Kasumi-1 (cell line): Measurements from ENCODE around the gene ASTN1.
"Not testable (repeated sequence)": the region's sequence is repeated elsewhere in the genome, so short reads cannot be mapped to it uniquely, and the experiment has no call there.

Experiments
- DNase-seq, 2 experiments: peaks; one replicate each; lab custom pipeline; 2025; lab: John Stamatoyannopoulos, UW

Gene ASTN1

GRCh38 chr1:177106614-177107365 is 57.7 kb downstream of the ASTN1 start:
- no peak for DNase-seq

DNA sequence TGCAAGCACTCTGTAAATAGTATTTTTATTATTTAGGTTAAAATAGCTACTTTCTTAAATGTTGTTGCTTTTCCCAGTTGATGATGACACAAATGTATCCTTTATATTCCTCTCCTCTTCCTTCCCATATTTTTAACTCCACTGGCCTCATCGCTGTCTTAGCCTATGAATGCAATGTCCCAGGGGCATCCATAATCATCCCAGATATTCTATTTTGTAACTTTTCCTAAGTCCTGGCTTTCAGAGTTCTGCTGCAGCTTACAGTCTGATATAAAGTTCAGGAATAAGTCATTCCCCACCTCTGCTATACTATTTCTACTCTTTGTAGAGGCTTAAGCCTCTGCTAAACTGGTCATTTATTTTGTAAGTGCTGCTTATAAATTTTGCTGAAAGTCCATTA is 58.3 kb downstream of the ASTN1 start:
- no peak for DNase-seq

DNA sequence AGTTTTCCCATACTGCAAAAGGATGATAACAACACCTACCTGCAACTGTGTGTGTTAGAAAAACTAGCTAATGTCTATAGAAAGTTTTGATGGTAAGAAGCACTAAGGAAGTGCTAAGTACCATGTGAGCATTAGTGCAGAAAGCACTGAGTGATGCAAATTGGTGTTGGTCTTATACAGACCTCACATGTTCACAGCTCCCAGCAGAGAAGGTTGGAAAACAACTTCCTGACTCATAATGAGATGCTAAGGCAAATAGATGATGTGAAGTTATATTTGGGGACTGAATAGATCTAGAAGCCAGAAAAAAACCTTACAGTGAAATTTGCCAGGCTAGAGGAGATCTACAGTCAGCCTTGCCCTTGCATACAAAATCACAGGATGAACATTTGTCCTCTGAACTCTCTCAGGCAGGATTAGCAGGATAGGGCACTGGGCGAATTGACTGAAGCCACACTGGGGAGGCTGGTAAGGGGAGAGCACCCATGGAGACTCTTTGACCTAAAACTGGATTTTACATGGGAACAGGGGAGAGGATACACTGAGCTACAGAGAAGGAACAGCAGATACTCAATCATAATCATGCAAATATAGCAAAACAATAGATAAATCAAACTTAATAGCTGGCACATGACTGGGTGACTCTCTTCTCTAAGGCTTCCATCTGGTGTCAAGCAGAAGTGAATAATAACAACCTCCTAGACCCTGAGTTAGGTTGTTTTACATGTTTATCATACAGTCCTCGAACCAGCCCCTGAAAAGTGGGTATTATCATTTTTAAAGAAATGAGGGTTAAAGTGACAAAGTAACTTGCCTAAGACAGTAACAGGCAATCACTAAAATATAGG is 61.3 kb downstream of the ASTN1 start:
- no peak for DNase-seq

DNA sequence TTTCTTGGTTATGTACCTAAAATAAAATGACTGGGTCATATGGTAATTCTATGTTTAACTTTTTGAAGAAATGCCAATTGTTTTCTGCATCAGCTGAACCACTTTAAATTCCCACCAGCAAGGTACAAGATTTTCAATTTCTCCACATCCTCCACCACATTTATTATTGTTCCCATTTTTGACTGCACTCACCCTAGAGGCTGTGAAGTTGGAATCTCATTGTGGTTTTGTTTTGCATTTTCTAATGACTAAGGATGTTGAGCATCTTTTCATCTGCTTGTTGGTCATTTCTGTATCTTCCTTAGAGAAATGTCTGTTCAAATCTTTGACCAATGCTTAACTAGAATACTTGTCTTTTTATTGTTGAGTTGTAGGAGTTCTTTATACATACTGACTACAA is 72.5 kb downstream of the ASTN1 start:
- DNase-seq, result no peak

DNA sequence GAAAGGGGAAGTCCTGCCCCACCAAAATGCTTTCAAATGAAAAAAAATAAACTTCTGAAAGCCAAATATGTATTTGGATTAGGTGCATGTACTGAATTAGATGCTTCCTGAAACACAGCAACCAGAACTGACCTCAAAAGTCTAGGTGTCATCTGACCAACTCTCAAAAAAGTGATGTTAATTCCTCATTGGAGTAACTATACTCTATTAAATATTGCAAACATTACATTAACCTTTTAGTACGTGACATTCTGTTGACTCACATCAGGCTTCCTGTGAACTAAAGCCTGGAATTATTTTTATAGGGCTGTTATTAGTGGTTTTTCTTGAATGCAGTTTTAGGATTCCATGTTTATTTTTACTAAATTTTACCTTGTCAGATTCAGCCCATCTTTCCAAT is 73.5 kb downstream of the ASTN1 start:
- DNase-seq, result no peak

DNA sequence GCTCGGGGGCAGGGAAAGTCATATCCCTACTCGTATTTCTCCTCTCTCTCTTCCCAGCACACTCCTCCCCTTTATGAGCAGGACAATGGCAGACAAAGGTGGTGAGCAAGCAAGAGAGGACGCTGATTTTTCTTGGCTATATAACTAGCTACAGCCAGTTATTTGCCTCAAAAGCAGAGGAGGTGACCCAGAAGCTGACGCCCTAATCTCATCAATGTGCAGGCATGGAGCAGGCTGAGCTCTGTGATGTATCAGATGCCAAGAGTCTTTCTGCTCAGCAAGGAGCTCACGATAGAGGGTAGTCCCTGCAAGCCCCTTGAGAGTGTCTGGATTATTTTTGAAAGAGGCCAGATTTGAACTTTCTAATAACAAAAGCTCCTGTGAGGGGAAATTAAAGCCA is 75.5 kb downstream of the ASTN1 start:
- DNase-seq, result no peak

GRCh38 chr1:177082855-177083693 is 81.4 kb downstream of the ASTN1 start:
- no peak for DNase-seq

GRCh38 chr1:177080564-177080963 is 83.9 kb downstream of the ASTN1 start:
- DNase-seq, result no peak

DNA sequence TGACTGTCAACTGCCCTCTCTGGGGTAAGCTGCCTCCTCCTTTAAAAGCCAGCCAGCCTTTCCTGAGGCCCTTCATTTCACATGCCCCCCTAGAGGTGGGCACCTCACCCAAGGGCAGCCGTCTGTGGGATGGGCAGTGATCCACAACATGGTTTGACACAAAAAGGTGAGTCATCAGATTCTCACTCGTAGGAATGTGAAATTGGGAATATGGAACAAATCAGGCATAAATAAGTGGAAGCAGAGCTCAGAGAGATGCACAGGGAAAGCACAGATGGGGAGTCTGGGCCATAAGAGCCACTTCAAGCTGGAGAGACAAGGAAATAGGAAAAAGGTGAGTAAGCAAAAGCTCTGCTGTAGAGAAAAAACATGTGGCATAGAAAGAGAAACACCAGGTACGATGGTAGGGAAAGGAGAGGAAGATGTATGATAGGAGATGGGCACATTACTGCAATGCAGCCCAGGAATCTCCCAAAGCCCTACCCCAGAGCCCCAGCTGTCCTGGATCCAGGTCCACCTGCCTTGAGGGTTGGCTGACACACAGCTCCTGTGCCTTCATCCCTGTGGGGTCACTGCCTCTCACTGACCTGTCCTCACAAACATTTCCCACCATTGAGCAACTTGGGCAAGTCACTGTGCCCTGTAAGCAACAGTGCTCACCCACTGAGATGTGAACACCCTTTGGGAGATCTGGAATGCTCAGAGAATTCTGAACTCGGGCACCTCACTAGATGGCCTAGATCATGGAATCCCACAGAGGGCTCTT is 86.6 kb downstream of the ASTN1 start:
- DNase-seq, result no peak

DNA sequence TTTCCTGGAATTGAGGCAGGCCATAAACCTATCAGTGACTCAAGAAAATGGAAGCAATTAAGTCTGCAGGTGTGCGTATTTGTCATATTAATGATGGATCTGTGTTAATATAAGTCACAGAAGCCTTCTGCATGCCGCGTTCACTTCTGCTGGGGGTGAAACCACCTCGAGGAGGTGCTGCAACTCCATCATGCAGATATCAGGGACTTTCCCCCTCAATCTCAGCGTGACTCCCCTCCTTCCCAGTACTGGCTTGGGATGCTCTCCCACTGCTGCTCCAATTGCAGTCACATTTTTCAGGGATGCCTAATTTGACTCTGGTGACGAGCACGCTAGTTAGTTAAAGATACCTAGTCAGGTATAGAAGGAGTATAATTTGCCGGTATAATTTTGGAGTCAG is 87.5 kb downstream of the ASTN1 start:
- no peak for DNase-seq

DNA sequence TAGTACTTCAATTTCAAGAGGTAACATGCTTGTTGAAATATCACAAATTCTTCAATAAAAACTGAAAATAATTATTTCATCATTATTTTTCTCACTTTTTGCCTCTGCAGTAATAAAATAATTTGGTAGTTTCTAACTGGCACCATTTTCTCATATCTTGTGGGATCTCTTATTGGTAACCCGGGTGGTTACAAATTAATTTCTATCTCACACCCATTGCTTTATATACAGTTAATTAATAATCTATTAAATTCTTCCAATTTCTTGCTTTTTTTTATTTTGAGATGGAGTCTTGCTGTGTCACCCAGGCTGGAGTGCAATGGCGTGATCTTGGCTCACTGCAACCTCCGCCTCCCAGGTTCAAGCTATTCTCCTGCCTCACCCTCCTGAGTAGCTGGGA is 89.7 kb downstream of the ASTN1 start:
- not testable (repeated sequence) for DNase-seq

DNA sequence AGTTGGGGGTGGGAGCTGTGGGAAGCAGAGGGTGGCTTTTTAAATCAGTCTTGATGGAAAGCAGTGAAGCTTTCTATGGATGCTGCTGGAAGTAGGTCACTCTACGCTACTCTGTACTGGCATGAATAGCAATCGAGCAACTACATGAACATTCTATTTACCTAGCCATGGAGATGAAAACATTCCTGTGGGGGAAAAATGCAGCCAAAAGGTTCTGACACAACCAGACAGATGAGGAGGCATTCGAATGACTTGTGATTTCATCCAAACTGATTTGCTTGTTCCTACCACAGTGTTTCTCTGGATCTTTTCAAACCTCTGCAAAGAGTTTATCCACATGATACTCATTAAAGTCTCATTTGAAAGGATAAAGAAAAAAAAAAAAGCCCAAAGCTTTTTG is 95.0 kb downstream of the ASTN1 start:
- no peak for DNase-seq

GRCh38 chr1:177067752-177068410 is 96.6 kb downstream of the ASTN1 start:
- DNase-seq, result no peak

DNA sequence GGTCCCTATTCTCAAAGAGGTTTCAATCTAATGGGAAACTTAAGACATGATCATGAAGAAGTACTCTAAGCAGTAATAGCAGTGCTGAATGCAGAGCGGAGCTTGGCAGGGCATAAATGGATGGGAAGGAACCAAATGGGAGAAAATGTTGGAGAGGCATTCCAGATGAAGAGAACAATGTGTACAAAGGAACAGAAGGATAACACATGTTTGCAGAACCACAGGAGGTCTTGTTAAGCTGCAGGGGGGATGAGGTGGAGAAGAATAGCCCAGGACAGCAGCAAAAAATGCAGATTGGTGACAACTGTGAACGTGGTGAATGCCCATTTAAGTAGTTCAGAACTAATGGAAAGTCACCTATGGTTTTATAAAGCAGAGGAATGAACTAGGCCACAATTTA is 99.1 kb downstream of the ASTN1 start:
- no peak for DNase-seq

DNA sequence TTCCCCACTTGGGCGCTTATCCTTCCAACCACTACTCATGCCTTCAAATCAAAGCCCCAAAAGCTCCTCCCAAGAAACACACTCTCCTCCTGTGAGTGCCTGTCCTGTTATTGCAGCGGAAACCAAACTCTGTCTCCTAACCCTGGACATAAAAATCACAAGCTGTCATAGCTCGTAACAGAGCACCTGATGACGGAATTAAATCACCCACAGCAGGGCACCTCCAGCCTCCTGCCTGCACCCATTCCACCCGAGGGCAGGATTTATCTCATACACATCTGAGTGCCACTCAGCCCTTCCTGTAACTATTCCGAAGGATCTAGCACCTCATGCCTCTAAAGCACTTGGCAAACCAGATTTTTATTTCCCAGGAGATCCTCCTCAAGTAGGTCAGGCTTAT is 100.9 kb downstream of the ASTN1 start:
- DNase-seq, result no peak

DNA sequence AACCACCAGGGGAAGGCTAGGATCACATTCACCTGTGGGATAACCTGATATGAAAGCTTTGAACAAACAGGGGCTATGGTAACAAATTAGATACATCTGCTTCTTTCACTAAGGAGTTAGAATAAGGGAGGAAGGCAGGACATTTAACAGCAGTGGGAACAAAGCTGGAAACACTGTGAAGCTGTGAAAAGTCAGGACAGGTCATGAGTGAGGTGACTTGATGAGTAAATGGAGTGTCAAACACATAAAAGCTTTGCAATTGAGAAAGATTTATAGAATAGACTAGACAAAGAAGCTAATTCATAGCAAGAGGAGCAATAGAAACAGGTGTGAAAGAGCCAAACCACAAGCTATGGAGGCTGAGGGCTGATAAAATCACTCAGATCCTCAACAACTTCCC is 110.0 kb downstream of the ASTN1 start:
- no peak for DNase-seq

DNA sequence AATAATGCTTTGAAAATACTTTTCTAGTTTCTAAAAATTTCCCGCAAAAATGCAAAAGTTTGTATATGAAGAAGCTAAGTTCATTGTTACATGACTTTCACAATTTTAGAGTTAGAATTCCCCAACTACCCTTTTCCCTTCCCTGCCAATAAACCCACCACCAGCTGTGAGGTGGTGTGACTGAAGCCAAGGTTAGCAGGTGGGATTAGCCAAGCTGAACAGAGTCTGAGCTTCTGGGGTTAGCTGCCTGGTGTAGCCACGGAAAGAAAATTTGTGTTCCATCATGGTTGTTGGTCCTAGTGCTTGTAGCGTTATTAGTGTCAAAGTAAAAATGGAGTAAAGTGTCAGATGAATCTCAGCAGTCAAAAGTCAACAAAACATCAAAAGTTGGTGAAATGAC is 110.9 kb downstream of the ASTN1 start:
- DNase-seq, result no peak

- DNase-seq, result no peak
These were observed 116.0 kb downstream of the ASTN1 start for GRCh38 chr1:177048314-177049069.

- DNase-seq, result no peak
These were observed 119.4 kb downstream of the ASTN1 start for GRCh38 chr1:177045151-177045550.

GRCh38 chr1:177044390-177044789 is 120.1 kb downstream of the ASTN1 start:
- no peak for DNase-seq

DNA sequence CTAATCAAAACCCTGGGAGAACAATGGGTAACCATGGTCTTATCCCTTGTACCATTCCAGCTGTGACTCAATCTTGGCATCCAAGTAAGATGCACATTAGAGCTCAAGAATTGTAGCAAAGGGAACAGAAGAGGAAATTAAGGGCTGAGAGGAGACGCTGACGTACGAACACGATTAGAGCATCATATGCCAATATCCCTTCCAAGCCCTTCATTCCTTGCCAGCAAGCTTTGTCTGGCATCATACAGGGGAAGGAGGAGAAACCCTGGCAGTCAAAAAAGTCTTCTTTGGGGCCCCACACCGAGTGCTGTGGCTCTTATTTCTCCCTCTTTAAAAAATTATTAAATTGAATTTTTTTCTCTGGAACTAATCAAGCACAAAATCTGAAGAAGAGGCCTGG is 120.9 kb downstream of the ASTN1 start:
- DNase-seq, result no peak
